ENCODE measurements around the gene SLC25A29. TPM values are rescaled to one million over a fixed set of nuclear protein-coding genes. Genes with fewer than 3 reads are reported as not detected.
"Not testable (repeated sequence)": the region's sequence is repeated elsewhere in the genome, so short reads cannot be mapped to it uniquely, and the experiment has no call there.

The SLC25A29 gene
- total RNA-seq, 1 experiment from 2014 or later: 33.9 TPM

DNA sequence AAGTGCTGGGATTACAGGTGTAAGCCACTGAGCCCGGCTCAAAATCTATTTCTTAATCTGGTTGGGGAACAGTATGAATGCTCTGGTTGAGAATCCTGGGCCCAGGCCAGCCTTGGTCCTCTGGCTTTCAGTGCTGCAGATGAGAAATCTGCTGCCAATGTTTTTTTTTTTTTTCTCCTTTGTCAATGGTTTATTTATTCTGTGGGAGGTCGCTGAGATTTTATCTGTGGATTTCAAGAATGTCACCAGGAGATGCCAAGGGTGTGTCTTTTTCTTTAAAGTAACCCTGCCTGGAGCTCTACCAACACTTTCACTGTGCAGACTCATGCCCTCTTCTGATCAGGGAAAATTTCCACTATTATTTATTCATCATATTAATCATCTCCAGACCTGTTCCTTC lies 3.6 kb downstream of the SLC25A29 start:
- Mint-ChIP-seq H3K4me3 (ENCODE audit: unreplicated experiment) (no peak overlapping the region), H3K9me3 (ENCODE audit: unreplicated experiment) (no peaks in the 10 kb centered on the region), H3K27ac (ENCODE audit: low read depth, unreplicated experiment) (peak overlapping the region; percentile 27), H3K27me3 (ENCODE audit: insufficient read depth, unreplicated experiment) (no peaks in the 10 kb centered on the region), H3K4me1 (ENCODE audit: insufficient read depth, unreplicated experiment) (peaks cover 28% of the 10 kb centered on the region), H3K36me3 (ENCODE audit: insufficient read depth, unreplicated experiment) (peaks cover 5% of the 10 kb centered on the region)
- TF ChIP-seq, protein P1, sequence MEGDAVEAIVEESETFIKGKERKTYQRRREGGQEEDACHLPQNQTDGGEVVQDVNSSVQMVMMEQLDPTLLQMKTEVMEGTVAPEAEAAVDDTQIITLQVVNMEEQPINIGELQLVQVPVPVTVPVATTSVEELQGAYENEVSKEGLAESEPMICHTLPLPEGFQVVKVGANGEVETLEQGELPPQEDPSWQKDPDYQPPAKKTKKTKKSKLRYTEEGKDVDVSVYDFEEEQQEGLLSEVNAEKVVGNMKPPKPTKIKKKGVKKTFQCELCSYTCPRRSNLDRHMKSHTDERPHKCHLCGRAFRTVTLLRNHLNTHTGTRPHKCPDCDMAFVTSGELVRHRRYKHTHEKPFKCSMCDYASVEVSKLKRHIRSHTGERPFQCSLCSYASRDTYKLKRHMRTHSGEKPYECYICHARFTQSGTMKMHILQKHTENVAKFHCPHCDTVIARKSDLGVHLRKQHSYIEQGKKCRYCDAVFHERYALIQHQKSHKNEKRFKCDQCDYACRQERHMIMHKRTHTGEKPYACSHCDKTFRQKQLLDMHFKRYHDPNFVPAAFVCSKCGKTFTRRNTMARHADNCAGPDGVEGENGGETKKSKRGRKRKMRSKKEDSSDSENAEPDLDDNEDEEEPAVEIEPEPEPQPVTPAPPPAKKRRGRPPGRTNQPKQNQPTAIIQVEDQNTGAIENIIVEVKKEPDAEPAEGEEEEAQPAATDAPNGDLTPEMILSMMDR (IDR thresholded peaks at IDR 0.05; ENCODE audit: unreplicated experiment): no peak
- intact Hi-C loops (cut with micrococcal nuclease): no loop called here
- ChIA-PET CTCF (interaction anchor here (0.7 to 2.1 kb wide), 13 partner anchors 11 to 1703 kb away, joined by 3 to 10 read pairs (median 4); no protein-coding TSS in a partner anchor), POLR2A (interaction anchor here (0.7 to 2.1 kb wide), 3 partner anchors 73 to 139 kb away, joined by 3 to 7 read pairs (median 5); a partner anchor contains a TSS)
- DNase-seq (ENCODE audit: unreplicated experiment): no peak
- BruUV-seq (replicated peaks): no TSS peak

GRCh38 chr14:100299238-100299560 lies 7.0 kb downstream of the SLC25A29 start:
- no TSS peak for BruUV-seq (replicated peaks)
- H3K4me3 Mint-ChIP-seq (ENCODE audit: unreplicated experiment): no peak overlapping the region

GRCh38 chr14:100298551-100299237 lies 7.5 kb downstream of the SLC25A29 start:
- ChIA-PET CTCF (interaction anchor here (0.7 kb wide), 1 partner anchor 15 kb away, joined by 4 read pairs; no protein-coding TSS in a partner anchor), POLR2A (no interaction called here)
- H3K4me1 Mint-ChIP-seq (ENCODE audit: insufficient read depth, unreplicated experiment): peaks cover 9% of the 10 kb centered on the region
- no peak overlapping the region for H3K4me3 Mint-ChIP-seq (ENCODE audit: unreplicated experiment)
- H3K27ac Mint-ChIP-seq (ENCODE audit: low read depth, unreplicated experiment): no peak overlapping the region
- BruUV-seq (replicated peaks): no TSS peak
- intact Hi-C loops (cut with micrococcal nuclease): no loop called here
- H3K9me3 Mint-ChIP-seq (ENCODE audit: unreplicated experiment): no peaks in the 10 kb centered on the region
- TF ChIP-seq, protein P1 (IDR thresholded peaks at IDR 0.05; ENCODE audit: unreplicated experiment): no peak
- peaks cover 5% of the 10 kb centered on the region for H3K36me3 Mint-ChIP-seq (ENCODE audit: insufficient read depth, unreplicated experiment)
- DNase-seq (ENCODE audit: unreplicated experiment): no peak
- H3K27me3 Mint-ChIP-seq (ENCODE audit: insufficient read depth, unreplicated experiment): no peaks in the 10 kb centered on the region

More at GRCh38 chr14:100299238-100299560, 7.0 kb downstream of the SLC25A29 start:
- no peaks in the 10 kb centered on the region for H3K27me3 Mint-ChIP-seq (ENCODE audit: insufficient read depth, unreplicated experiment)
- intact Hi-C loops (cut with micrococcal nuclease): no loop called here
- ChIA-PET POLR2A (no interaction called here), CTCF (interaction anchor here (0.7 to 2.5 kb wide), 2 partner anchors 14 to 15 kb away, joined by 4 to 11 read pairs; no protein-coding TSS in a partner anchor)
- TF ChIP-seq, protein P1 (IDR thresholded peaks at IDR 0.05; ENCODE audit: unreplicated experiment): no peak
- no peaks in the 10 kb centered on the region for H3K9me3 Mint-ChIP-seq (ENCODE audit: unreplicated experiment)
- no peak overlapping the region for H3K27ac Mint-ChIP-seq (ENCODE audit: low read depth, unreplicated experiment)
- peaks cover 9% of the 10 kb centered on the region for H3K4me1 Mint-ChIP-seq (ENCODE audit: insufficient read depth, unreplicated experiment)
- no peak for DNase-seq (ENCODE audit: unreplicated experiment)
- peaks cover 5% of the 10 kb centered on the region for H3K36me3 Mint-ChIP-seq (ENCODE audit: insufficient read depth, unreplicated experiment)

DNA sequence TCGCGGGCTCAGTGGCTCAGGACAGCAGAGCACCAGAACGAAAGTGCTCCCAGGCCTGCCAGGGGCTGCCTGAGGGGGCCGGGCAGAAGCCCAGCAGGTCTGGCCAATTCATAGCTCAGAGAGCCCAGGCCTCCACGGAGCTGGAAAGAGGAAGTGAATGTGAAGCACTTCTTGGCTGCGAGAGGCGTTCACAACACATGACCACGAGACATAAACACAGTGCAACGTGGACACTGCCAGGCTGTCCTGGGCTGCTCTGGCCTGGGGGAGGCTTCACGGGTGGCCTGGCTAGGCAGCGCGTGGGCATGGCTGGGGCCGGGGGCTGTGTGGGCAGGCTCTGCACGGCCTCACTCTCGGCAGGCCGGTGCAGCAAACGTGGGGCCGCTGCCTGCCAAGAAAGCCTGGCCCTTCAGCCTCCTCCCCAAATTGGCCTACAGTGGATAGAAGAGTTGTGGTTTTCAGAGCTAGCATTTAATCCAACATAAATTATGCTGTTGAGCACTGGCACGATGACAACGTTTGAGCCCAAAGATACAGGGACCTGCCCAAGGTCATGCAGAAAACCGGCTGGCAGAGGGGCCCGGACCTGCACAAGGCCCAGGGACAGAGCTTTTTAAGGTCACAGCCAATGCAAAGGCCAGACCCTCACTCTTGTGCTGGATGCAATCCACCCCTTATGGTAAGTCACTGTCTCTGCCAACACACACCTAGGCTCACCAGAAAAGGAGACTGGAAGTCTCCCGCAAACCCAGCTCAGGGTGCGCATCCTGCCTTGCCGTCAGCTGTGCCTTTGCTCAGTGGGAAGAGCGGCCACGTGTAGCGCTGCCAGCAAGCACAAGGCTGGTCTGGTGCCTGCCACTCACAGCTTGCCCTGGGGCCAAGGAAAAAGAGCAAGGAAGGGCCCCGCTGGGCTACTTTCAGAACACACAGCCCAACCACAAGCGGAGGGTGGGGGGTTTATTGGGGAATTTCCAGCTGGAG lies 8.6 kb downstream of the SLC25A29 start:
- H3K36me3 Mint-ChIP-seq (ENCODE audit: insufficient read depth, unreplicated experiment): no peaks in the 10 kb centered on the region
- no TSS peak for BruUV-seq (replicated peaks)
- H3K4me3 Mint-ChIP-seq (ENCODE audit: unreplicated experiment): no peak overlapping the region
- intact Hi-C loops (cut with micrococcal nuclease): no loop called here
- H3K9me3 Mint-ChIP-seq (ENCODE audit: unreplicated experiment): no peaks in the 10 kb centered on the region
- DNase-seq (ENCODE audit: unreplicated experiment): no peak
- TF ChIP-seq, protein P1 (IDR thresholded peaks at IDR 0.05; ENCODE audit: unreplicated experiment): no peak
- ChIA-PET CTCF (interaction anchor here (0.6 to 1.3 kb wide), 3 partner anchors 19 to 88 kb away, joined by 3 to 5 read pairs (median 5); no protein-coding TSS in a partner anchor), POLR2A (interaction anchor here (0.6 kb wide), 1 partner anchor 8 kb away, joined by 5 read pairs; the partner anchor contains the start of gene SLC25A29)
- H3K27ac Mint-ChIP-seq (ENCODE audit: low read depth, unreplicated experiment): no peak overlapping the region
- no peaks in the 10 kb centered on the region for H3K27me3 Mint-ChIP-seq (ENCODE audit: insufficient read depth, unreplicated experiment)
- peaks cover 3% of the 10 kb centered on the region for H3K4me1 Mint-ChIP-seq (ENCODE audit: insufficient read depth, unreplicated experiment)

DNA sequence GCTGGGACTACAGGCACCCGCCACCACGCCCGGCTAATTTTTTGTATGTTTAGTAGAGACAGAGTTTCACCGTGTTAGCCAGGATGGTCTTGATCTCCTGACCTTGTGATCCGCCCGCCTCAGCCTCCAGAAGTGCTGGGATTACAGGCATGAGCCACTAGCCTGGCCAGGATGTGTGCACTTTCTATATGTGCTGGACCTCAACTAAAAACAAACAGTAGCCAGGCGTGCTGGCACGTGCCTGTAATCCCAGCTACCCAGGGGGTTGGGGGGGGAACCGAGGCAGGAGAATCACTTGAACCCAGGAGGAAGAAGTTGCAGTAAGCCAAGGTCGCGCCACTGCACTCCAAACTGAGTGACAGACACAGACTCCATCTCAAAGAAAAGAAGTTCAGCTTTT lies 9.5 kb downstream of the SLC25A29 start:
- not testable (repeated sequence) for H3K4me1 Mint-ChIP-seq (ENCODE audit: insufficient read depth, unreplicated experiment)
- POLR2A ChIA-PET: interaction anchor here (2.0 kb wide), 1 partner anchor 10 kb away, joined by 5 read pairs; no protein-coding TSS in a partner anchor

More for the DNA sequence above, 9.5 kb downstream of the SLC25A29 start:
- H3K9me3 Mint-ChIP-seq (ENCODE audit: unreplicated experiment); H3K27me3 Mint-ChIP-seq (ENCODE audit: insufficient read depth, unreplicated experiment); BruUV-seq (replicated peaks); intact Hi-C loops (cut with micrococcal nuclease); DNase-seq (ENCODE audit: unreplicated experiment); H3K4me3 Mint-ChIP-seq (ENCODE audit: unreplicated experiment); H3K36me3 Mint-ChIP-seq (ENCODE audit: insufficient read depth, unreplicated experiment): not testable (repeated sequence)
- CTCF ChIA-PET: interaction anchor here (1.3 to 2.9 kb wide), 3 partner anchors 11 to 81 kb away, joined by 3 to 30 read pairs (median 5); no protein-coding TSS in a partner anchor
- peak overlapping the region; percentile 7 for H3K27ac Mint-ChIP-seq (ENCODE audit: low read depth, unreplicated experiment)
